A172 (cell line): ENCODE measurements around the gene ICAM3. TPM values are rescaled to one million over a fixed set of nuclear protein-coding genes. Genes with fewer than 3 reads are reported as not detected.
A peak's percentile ranks its signal among the peaks of the same experiment; 100 is the strongest.
"Not testable (repeated sequence)": the region's sequence is repeated elsewhere in the genome, so short reads cannot be mapped to it uniquely, and the experiment has no call there.

Experiments used
- DNase-seq: peaks from one replicate; pipeline ENCODE4 v3.0.0-alpha.2; 2015; ENCODE audit warnings: low spot score
- total RNA-seq: library from RNA; depleted of rRNA; stranded (reverse); fragments of >200 nt; shearing (Covaris generic); gene quantifications from 2 replicates; pipeline ENCODE4 v1.2.3, GENCODE V29; 2014; rRNA removed

Gene ICAM3, protein sequence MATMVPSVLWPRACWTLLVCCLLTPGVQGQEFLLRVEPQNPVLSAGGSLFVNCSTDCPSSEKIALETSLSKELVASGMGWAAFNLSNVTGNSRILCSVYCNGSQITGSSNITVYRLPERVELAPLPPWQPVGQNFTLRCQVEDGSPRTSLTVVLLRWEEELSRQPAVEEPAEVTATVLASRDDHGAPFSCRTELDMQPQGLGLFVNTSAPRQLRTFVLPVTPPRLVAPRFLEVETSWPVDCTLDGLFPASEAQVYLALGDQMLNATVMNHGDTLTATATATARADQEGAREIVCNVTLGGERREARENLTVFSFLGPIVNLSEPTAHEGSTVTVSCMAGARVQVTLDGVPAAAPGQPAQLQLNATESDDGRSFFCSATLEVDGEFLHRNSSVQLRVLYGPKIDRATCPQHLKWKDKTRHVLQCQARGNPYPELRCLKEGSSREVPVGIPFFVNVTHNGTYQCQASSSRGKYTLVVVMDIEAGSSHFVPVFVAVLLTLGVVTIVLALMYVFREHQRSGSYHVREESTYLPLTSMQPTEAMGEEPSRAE
- total RNA-seq, result 3.6 and 8.9 TPM in 2 replicates

DNA sequence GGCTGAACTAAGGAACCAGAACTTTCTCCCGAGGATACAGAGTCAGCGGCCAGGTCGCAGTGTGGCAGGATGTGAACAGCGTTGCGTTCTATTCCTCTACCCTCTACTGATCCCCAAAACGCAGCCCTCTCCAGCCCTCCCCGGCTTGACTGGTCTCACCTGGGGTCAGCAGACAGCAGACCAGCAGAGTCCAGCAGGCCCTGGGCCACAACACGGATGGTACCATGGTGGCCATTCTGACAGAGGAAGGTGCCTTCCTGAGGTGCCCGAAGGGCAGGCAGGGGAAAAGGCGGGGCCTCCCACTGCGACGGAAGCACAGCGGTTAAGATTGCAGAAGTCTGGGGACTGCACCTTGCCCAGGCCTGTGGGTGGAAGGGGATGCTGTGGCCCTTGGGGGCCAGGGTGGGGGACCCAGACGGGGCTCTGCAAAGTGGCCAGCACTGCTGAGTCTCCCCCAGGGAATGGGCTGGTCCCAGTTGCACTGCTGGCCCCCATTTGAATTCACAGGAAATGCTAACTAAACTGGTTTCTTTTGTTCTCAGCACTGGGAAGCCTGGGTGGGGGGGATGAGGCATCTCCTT lies at the start of gene ICAM3:
Gene ICAM3 (minus strand): TSS at position 245 of the 581 bp plus-strand sequence. CDS start 10 bp downstream, at position 235.
- DNase-seq, result no peak

DNA sequence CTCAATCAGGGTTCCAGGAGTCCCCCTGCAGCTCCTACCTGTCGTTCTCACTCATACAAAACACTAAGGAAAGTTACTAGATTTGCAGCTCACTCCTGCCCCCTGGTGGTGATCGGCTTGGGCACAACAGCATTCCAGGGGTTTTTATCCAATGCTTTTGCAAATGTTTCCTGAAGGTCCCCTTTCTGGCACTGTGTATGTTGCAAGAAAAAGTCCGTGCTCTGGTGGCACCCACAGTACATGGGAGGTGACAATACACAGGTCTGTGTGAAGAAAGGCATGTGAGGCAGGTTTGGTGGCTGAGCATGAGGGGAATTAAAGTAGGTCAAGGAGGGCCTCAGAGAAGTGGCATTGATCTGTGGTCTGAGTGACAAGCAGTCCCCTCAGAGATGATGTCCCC lies 49.5 kb upstream of the ICAM3 start:
- DNase-seq, result peak; percentile 84

DNA sequence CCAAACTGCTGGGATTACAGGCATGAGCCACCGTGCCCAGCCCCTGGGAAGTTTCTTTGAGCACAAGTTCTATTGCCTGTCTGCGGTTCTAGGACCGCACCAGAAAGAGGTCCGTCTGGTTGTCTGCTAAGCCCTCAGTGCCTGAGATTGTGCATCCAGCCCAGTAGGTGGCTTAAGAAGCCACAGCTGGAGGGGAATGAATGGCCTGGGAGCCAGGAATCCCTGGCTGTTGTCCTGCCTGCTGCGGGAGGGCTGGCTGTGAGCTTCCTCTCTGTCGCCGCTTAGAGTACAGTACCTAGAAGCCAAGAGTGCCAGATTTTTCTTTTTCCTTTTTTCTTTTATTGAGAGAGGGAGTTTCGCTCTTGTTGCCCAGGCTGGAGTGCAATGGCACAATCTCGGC lies 45.2 kb upstream of the ICAM3 start:
- no peak for DNase-seq

DNA sequence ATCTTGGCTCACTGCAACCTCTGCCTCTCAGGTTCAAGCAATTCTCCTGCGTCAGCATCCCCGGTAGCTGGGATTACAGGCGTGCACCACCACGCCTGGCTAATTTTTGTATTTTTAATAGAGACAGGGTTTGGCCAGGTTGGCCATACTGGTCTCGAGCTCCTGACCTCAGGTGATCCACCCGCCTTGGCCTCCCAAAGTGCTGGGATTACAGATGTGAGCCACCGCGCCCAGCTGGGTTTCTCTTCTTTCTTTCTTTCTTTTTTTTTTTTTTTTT lies 43.7 kb upstream of the ICAM3 start:
- DNase-seq, result not testable (repeated sequence)

DNA sequence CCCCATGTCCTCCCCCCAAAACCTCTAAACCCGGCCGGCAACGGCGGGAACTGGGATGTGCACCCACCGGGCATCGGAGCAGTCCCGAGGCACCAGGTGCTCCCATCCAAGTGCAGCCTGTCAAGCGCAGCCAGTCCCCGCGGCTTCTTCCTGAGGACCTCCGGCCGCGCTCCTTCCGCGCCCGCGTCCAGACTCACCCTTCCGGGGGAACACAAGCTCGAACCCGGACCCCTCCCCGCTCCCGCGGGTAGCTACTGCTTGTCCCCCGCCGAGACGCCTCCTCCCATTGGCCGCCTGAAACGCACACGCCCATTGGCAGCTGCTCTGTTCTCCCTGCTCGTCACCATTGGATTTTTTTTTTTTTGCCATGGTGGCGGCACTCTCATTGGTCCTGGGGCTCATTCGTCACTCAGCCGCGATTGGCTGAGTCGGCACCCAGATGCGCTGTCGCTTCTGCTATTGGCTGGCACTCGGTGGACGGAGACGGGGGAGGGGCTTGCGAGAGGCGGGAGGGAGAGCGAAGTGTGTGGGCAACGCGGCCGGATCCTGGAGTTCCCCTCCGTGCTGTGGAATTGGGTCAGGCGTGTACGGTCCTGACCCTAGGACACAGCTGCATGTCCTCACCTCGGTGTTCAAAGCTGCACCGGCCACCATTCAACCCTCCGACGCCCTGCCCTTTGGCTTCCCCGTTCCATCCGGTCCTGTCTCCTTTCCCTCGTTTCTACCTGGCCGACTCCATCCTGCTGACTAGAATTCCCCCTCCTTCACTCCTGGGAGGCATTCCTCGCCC lies 41.1 kb upstream of the ICAM3 start, which contains the start of gene TYK2:
Gene TYK2 (minus strand): TSS at position 260 of the 790 bp plus-strand sequence. CDS start 2,166 bp downstream, outside the sequence.
- DNase-seq, result peak; percentile 98

DNA sequence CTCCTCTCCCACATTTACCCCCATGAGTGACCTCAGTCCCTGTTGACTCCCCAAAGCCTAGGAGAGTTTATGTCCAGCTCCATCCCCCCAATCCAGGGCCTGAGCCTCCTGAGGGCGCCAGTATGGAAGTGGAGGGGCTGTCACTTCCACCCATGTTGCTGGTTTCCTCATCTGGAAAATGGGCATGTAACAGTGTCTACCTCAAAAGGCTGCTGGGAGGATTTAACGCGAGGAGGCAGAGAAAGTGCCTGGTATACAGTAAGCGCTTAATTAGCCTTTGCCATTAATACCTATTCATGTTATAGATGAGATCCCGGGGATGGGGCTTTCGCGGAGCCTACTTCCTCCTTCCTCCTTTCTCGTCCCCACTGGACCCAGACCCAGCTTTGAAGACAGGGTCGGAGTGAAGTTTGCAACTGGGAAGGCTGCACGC lies 40.5 kb upstream of the ICAM3 start:
- DNase-seq, result no peak

DNA sequence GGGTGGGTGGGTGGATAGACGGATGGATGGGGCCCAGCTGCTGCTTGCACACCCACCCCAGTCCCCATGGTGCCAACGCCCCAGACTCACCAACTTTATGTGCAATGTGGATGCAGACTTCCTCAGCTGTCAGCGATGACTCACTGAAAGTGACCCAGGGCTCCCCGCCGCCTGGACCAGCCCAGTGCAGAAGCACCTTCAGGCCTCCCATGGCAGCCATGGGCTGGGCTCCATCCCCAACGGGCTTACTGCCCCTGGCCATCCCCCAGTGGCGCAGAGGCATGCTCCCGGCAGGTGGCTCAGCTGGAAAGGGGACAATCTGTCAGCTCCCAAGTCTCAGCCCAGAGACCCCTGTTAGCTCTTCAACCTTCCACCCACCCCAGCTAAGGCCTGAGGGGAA lies 38.7 kb upstream of the ICAM3 start:
- no peak for DNase-seq

DNA sequence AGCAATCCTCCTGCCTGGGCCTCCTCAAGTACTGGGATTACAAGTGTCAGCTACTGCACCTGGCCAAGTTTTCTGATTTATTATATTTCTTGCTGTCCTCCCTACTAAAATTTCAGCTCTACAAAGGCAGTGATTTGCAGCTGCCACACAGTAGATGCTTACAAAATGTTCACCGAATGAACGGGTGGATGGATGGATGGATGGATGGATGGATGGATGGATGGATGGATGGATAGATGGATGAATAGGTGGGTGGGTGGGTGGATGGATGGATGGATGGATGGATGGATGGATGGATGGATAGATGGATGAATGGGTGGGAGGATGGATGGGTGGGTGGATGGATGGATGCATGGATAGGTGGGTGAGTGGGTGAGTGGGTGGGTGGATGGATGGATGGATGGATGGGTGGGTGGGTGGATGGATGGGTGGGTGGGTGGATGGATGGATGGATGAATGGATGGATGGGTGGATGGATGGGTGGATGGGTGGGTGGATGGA lies 37.8 kb upstream of the ICAM3 start:
- DNase-seq, result not testable (repeated sequence)

DNA sequence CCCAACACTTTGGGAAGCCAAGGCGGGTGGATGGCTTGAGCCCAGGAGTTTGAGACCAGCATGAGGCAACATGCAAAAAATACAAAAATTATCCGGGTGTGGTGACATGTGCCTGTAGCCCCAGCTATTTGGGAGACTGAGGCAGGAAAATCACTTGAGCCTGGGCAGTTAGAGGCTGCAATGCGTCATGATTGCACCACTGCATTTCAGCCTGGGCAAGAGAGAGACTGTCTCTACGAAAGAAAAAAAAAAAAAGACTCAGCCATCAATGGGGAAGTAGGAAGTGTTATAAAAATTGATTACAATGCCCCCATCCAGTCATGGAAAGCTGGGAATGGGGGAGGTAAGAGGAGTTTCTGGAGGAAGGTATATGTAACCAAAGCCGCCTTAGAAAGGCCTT lies 35.5 kb upstream of the ICAM3 start:
- no peak for DNase-seq

DNA sequence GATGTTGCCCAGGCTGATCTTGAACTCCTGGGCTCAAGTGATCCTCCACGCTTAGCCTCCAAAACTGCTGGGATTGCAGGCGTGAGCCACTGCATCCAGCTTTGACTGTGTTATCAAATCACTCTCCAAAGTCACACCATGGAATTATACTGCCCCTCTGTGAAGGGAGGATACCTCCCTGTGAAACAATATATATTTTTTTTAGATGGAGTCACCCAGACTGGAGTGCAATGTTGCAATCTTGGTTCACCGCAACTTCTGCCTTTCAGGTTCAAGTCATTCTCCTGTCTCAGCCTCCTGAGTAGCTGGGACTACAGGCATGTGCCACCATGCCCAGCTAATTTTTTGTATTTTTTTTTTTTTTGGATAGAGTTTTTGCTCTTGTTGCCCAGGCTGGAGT lies 33.3 kb upstream of the ICAM3 start:
- DNase-seq, result no peak

DNA sequence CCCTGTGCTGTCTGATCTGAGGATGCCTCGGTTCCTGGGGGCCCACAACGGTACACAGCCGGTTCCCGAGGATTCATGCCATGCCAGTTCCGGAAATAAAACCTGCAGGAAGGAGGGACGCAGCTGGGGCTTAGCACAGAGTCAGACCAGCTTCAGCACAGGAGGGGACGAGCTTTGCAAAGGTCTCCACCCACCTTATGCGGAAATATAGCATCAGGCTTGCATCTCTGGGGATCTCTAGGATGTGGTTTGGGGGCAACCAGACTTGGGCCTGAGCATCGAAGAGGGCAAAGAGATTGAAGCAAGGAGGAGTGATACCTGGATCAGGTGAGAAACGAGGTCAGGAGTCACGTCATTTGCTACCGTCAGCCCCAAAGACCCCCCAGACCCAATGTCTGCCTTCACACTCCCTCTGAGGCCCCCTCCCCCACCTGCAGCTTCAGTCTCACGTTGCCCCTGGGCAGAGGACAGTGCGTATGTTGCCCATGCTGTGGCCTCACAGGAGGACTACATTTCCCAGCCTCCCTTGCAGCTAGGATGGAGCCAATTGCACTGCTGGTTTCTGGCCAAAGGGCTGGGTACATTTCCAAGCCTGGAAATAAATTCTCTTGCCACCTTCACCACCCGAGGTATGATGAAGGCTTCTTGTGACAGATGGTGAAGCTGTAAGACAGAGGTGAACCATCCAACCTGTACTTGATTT lies 28.8 kb upstream of the ICAM3 start:
- DNase-seq, result peak; percentile 21

DNA sequence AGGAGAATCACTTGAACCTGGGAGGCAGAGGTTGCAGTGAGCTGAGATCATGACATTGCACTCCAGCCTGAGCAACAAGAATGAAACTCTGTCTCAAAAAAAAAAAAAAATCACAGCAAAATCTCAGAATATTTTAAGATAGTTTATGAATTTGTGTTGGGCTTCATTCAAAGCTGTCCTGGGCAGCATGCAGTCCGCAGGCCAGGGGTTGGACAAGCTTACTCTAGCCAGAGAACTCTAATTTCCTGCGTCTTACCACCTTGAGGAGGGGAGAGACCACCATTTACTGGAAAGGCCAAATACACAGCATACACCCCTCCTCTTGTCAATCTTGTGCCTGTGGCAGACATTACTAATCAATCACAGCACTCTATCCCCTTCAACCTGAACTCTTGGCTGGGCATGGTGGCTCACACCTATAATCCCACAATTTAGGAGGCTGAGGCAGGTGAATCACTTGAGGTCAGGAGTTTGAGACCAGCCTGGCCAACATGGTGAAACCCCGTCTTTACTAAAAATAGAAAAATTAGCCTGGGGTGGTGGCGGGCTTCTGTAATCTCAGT lies 27.6 kb upstream of the ICAM3 start:
- not testable (repeated sequence) for DNase-seq

DNA sequence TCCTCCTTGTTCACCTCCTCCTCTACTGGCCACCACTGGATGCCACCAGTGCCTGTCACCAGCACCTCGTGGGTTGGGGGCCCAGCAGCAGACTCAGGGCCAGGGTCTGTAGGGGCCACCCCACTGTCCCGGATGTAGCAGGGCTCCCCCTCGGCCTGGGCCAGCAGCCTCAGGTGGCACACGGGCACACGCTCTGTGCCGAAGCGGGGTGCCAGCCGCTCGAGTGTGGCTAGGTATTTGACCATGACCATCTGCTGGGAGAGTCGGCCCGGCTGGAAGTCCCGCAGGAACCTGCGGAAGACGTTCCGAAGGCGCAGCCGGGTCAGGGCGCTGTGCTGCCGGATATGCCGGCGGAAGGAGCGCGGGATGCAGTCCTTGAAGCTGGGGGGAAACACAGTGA lies 26.1 kb upstream of the ICAM3 start:
- no peak for DNase-seq

DNA sequence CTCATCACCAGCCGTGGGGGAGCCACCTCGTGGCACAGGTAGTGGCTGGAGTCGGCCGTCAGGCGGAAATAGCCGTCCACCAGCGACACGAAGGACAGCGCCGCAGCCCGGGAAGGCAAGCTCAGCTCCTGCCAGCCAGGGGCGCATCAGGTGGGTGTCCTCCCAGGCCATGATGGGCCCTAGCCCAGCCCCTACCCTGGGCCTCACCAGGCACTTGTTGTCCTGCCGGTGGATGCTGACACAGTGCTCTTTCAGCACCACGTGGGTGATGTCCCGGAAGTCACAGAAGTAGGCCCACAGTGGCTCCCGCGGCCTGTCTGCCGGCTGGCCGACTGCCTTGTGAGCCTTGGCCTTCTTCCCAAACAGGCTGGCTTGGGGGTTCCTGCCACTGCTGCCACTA lies 25.2 kb upstream of the ICAM3 start:
- no peak for DNase-seq

DNA sequence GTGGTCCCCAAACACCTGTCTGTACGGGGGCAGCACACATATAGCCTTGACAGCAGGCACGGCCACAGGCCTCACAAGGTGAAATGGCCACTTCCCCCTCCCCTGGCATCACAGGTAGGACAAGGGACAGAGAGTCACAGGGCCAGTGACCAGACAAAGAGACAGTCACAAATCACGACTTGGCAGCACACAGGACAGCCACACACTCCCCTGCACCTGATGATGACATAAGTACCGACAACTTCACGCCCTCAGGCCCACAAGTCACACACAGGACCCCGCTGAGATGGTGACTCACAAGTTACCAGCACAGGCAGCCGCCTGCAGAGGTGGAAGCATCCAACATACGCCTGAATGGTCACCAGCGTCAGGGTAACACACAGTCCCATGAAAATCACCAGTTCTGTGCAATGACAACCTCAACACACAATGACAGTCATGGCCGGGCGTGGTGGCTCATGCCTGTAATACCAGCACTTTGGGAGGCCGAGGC lies 24.4 kb upstream of the ICAM3 start:
- peak; percentile 75 for DNase-seq

DNA sequence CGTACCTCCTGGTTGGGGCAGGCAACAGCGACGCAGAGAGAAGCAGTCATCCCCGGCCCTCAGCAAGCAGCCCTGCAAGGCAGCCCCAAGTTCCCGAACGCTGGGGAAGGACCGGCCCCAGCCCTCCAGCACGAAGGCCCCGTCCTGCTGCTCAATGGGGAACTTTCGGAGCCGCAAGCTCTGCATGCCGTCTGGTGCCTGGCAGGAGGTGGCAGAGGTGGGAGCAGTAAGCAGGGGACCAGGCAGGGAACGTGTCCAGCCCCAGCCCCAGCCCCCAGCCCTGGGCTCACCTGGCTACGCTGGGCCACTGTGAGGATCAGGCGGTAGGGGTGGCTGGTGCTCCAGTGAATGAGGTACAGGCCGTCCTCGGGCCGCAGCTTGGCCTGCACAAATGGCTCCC lies 22.8 kb upstream of the ICAM3 start:
- DNase-seq, result no peak

DNA sequence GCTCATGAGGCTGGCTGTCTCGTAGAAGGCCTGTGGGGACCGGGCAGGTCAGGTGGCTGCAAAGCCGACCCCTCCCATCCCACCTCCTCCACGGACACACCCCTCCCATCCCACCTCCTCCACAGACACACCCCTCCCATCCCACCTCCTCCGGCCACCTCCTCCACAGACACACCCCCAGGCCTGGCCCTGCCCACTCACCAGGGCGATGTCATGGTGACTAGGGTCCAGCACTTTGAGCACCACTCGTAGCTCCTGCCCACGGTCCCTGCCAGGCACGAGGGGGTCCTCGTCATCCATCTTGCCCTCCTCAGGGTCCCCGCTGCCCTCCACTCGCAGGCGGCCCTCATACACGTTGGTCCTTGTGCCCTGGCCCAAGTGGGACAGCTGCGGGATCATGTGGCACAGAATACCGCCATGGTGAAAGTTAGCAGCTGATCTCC lies 22.2 kb upstream of the ICAM3 start:
- no peak for DNase-seq

DNA sequence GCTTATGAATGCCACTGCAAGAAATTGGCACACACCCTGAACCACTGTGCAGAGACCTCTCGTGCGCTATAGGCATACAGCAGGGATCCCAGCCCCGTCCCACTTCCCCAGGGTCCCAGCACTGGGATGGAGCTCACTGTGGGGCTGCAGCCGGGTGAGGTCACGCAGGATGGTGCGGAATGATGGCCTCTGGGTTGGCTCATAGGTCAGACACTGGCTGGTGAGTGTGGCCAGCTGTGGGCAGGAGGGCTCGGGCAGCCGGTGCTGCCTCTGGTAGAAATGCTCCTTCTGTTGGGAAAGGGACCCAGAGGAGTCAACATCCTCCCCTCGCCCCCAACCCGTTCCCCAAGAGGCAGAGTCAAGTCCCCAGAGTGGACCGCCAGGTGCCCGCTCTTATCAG lies 17.0 kb upstream of the ICAM3 start:
- no peak for DNase-seq

DNA sequence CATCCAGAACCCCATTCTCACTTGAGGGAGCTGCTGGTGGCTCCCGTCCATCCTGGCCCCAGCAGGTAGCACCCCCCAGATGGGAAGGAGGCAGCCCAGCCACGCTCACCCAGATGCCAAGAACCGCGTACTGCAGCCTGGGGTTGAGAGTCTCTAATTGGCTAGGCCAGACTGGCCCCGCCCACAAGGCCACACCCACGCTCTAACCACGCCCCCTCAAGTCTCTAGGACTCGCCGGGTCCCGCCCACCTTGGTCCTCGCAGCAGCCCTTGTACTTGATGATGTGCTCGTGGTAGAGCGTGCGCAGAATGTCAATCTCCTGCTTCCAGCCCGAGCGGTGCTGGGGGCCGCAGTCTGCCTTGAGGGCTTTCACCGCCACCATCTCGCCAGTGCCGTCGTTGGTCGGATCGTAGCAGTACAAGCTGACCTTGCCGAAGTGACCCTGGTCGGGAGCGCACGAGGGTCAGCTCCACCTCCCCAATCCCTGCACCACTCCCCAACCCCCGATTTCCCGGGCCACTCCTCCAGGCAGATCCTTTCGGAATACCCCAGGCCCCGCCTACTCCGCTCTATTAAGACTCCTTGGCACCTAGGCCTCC lies 14.5 kb upstream of the ICAM3 start:
- DNase-seq, result peak; percentile 11
